GM12872 (cell line): Measurements from ENCODE around the gene PPT2.

Source experiments
- TF ChIP-seq, protein P1 (sequence below): IDR thresholded peaks from 3 replicates; pipeline ENCODE4 v1.5.1; 2011; ENCODE audit warnings: low read depth, mild to moderate bottlenecking, low read length, moderate library complexity; ENCODE audit not compliant: insufficient read depth

Gene PPT2, protein sequence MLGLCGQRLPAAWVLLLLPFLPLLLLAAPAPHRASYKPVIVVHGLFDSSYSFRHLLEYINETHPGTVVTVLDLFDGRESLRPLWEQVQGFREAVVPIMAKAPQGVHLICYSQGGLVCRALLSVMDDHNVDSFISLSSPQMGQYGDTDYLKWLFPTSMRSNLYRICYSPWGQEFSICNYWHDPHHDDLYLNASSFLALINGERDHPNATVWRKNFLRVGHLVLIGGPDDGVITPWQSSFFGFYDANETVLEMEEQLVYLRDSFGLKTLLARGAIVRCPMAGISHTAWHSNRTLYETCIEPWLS

DNA sequence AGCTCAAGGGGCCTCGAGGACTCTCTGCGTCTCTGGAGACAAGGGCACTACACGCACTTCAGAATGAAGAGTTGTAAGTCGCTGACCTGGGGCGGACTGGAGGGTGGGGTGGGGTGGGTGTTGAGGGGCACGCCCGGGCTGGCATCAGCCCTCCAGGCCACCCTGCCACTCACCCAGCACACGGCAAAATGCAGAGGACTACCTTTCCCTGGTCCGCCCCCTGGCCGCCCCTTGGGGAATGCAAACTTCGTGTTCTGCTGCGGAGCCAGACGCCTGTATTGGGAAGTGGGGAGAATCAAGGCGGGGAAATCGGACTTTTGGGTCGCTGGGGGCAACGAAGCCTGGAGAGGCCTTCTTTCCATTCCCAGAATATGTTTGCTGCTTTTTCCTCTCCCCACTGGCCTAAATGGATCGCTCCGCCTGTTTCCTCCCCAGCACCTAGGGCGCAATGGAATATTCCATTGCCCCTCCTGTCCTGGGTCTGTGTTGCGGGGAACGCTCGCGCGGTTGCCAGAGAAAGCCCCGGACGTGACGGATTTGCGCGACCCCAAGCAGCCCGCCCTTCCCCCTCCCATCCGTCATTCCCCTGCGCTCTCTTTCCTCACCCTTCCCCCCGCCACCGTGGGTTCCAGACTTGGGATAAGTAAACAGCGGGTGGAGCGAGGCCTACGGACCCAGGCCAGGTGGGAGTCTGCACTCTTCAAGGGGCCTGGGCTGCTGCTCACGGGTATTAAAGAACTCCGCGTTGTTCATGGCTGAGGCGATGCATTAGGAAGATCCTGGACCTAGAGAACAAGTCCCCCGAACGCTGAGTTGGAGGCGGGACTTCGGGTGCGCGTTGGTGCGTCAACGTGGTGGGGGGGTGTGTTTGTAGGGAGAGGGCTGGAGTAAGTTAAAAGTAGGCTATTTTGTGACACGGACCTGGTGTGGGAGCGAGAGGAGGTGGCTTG, at the start of gene PPT2:
TSS of gene PPT2 (plus strand) at position 578 of the 950 bp plus-strand sequence. CDS start 454 bp downstream, outside the sequence.
- TF ChIP-seq, protein P1, sequence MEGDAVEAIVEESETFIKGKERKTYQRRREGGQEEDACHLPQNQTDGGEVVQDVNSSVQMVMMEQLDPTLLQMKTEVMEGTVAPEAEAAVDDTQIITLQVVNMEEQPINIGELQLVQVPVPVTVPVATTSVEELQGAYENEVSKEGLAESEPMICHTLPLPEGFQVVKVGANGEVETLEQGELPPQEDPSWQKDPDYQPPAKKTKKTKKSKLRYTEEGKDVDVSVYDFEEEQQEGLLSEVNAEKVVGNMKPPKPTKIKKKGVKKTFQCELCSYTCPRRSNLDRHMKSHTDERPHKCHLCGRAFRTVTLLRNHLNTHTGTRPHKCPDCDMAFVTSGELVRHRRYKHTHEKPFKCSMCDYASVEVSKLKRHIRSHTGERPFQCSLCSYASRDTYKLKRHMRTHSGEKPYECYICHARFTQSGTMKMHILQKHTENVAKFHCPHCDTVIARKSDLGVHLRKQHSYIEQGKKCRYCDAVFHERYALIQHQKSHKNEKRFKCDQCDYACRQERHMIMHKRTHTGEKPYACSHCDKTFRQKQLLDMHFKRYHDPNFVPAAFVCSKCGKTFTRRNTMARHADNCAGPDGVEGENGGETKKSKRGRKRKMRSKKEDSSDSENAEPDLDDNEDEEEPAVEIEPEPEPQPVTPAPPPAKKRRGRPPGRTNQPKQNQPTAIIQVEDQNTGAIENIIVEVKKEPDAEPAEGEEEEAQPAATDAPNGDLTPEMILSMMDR: no peak

DNA sequence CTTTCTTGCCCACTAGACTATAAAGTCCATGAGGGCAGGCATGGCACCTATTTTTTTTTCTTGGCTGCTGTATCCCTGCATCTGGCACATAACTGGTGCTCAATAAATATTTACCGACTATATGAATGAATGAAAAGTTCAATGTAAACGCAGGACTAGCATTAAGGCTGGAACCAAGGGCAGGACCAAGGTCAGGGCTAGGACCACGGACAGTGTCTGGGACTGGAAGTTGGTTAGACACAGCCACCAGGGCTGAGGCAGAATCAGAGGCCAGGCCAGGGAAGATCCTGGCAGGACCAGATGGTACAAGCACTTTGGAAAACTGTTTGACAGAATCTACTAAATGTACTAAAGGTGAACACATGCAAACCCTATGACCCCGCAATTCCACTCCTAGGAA, 48.5 kb upstream of the PPT2 start:
- TF ChIP-seq, protein P1: no peak

DNA sequence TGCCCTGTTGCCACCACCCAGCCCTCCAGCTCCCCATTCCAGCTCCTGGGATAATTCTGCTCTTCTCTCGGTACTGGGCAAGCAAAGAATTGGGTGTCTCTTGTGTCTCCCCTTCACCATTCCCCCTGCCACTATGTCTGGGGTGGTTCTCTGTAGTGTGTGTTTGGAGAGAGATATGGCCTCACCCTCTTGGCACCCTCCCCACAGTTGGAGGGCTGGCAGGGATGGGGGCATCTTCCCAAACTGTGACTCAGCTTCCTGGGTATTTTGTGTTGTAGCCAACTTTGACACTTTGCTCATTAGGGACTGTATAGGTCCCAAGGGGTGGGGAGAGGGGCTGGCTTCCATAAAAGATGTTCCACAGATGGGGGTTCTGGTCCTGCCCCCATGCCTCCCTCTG, 46.5 kb upstream of the PPT2 start:
- TF ChIP-seq, protein P1: no peak

DNA sequence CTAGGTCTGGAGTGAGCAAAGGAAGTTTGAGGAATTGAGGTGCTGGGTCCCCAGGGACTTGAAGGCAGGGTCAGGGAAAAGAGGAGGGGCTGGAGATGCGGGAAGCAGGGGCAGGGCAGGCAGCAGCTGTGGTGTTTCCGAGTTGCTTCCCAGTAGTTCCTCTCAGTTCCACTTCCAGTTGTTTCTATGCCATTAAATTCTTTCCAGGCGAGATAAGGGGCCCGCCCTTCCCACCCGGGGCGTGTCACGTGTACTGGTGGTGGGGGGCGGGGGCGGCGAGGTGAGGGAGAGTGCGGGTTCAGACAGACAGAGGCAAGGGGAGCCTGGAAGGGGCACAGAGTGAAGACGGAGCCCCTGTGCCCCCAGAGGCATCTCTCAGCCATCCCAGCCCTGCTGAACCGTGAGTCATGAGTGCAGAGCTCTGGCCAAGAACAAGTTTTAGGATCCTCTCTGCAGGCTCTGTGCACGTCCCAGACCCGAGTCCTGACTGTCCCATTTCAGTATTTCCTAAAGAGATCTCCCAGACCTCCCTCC, 45.8 kb upstream of the PPT2 start:
- TF ChIP-seq, protein P1: no peak

DNA sequence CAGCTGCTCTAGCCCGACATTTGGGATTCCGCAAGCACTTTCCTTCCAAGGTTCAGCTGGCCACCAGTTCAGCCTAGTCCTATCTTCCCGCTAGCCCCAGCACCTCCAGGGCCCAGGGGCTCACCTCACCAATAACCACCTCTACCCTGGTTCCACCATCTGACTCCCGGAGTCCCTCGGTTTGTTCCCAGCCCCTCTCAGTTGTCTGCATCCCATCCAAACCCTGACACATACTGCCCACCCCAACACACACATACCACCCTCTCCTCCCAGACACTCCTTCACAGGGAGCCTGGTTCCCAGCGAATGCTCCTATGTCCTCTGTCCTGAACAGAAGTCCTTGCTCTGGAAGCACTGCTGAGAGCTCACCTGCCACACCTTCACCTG, 45.2 kb upstream of the PPT2 start:
- TF ChIP-seq, protein P1: no peak

DNA sequence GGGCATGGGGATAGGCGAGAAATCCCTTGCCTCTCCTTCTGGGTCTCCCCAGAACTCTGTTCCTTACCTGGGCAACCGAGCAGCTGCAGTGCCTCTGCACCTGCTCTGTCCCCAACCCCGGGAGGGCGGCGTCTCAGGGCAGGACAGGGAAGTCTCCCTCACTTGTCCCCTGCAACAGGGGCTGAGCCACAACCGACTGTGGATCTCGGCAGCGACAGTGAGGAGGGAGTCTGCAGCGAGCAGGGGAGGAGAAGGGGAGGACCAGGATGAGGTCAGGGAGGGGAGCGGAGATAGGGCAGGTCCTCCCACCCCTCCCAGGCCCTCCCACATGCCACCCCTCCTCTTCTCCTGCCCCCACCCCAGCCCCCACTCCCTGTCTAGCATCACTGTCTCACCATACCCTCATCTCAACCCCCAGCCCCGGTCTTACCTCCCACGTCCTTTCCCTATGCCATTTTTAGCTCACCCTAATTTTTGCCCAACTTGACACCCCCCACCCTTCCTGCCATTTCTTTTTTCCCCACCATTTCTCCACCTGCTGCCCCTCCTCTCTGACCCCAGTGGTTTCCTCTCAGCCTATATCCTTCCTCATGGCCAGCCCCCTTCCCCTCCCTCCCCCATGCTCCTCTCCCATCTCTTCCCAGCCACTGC, 44.7 kb upstream of the PPT2 start, which contains the start of gene TNXB:
TSS of gene TNXB (minus strand) at position 225 of the 651 bp plus-strand sequence. CDS start 11,140 bp downstream, outside the sequence.
- TF ChIP-seq, protein P1: no peak
